ENCODE results near the gene MKKS. TPM values are rescaled to one million over a fixed set of nuclear protein-coding genes. Genes with fewer than 3 reads are reported as not detected.

MKKS gene
- total and polyA plus RNA-seq, 2 donors (not counting 1 experiment from before 2014, with no cell fraction given), result 6.0 to 12.6 TPM

DNA sequence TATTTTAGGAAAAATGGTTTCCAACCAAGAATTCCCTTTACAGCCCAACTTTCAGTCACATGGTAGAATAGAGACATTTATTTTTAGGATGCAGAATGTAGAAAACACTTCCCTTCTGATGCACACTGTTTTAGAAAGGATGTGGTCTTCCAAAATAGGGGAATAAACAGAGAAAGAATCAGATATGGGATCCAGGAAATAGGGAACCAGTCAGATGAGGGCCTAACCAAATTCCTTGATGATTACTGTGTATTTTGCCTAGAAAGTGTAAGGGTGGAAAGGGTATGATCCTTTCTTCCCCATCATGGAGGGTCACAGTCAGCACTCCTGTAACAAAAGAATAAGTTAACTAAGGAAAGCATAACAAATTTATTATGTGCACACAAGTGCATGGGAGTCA is 28.5 kb upstream of the MKKS start:
- no peaks in the 10 kb centered on the region for H3K4me1 ChIP-seq (ENCODE audit: control insufficient read depth in 2 of 2, insufficient read depth in 2 of 2, low read length in 2 of 2)
- no peak overlapping the region for H3K27ac ChIP-seq (ENCODE audit: low read length in 2 of 2)
- DNase-seq (no peak), ATAC-seq (ENCODE audit: low read depth) (no peak)
- H3K27me3 ChIP-seq (replicated peaks in 1 of 4; ENCODE audit: control extremely low read depth in 1 of 4, control insufficient read depth in 3 of 4, insufficient read depth in 4 of 4, low read length in 3 of 4), result no peaks in the 10 kb centered on the region
- H3K4me1 Mint-ChIP-seq, result no peaks in the 10 kb centered on the region
- H3K4me3 ChIP-seq (ENCODE audit: control extremely low read depth in 1 of 5, extremely low read depth in 1 of 5, insufficient read depth in 1 of 5, low read depth in 2 of 5, low read length in 4 of 5), result no peak overlapping the region
- CTCF ChIA-PET, result no interaction called here
- H3K4me2 ChIP-seq (replicated peaks; ENCODE audit: low read depth, low read length, poor library complexity, severe bottlenecking), result no peak overlapping the region
- TF ChIP-seq, protein P1, sequence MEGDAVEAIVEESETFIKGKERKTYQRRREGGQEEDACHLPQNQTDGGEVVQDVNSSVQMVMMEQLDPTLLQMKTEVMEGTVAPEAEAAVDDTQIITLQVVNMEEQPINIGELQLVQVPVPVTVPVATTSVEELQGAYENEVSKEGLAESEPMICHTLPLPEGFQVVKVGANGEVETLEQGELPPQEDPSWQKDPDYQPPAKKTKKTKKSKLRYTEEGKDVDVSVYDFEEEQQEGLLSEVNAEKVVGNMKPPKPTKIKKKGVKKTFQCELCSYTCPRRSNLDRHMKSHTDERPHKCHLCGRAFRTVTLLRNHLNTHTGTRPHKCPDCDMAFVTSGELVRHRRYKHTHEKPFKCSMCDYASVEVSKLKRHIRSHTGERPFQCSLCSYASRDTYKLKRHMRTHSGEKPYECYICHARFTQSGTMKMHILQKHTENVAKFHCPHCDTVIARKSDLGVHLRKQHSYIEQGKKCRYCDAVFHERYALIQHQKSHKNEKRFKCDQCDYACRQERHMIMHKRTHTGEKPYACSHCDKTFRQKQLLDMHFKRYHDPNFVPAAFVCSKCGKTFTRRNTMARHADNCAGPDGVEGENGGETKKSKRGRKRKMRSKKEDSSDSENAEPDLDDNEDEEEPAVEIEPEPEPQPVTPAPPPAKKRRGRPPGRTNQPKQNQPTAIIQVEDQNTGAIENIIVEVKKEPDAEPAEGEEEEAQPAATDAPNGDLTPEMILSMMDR (IDR thresholded peaks at IDR 0.05), result no peak
- no peak for TF ChIP-seq EZH2 (IDR thresholded peaks at IDR 0.05; ENCODE audit: borderline replicate concordance, insufficient read depth, low read depth, low read length, poor library complexity, severe bottlenecking)
- no peaks in the 10 kb centered on the region for H3K27me3 Mint-ChIP-seq
- intact Hi-C loops (cut with micrococcal nuclease), result no loop called here
- H3K36me3 ChIP-seq (replicated peaks in 1 of 2; ENCODE audit: control extremely low read depth in 1 of 2, control insufficient read depth in 1 of 2, extremely low read depth in 1 of 2, insufficient read depth in 2 of 2, low read length in 1 of 2), result no peaks in the 10 kb centered on the region
- POLR2A ChIA-PET, result no interaction called here
- H3K9ac ChIP-seq (ENCODE audit: low read length), result no peak overlapping the region
- peaks cover 26% of the 10 kb centered on the region for H3K79me2 ChIP-seq (ENCODE audit: control insufficient read depth, insufficient read depth, low read length)
- H4K20me1 ChIP-seq (ENCODE audit: control insufficient read depth, insufficient read depth, low read length, poor library complexity, severe bottlenecking), result peaks cover 7% of the 10 kb centered on the region
- H3K27ac Mint-ChIP-seq, result no peak overlapping the region
- peaks cover 0 to 3% (median 2%) of the 10 kb centered on the region in 3 donors for H3K9me3 ChIP-seq (ENCODE audit: control extremely low read depth in 1 of 3, control insufficient read depth in 2 of 3, insufficient read depth in 1 of 3, low read length in 2 of 3)
- no peaks in the 10 kb centered on the region for H3K9me3 Mint-ChIP-seq (ENCODE audit: insufficient read depth)
- no peak overlapping the region for H3K4me3 Mint-ChIP-seq
- no peak overlapping the region for H2AFZ ChIP-seq (ENCODE audit: insufficient read depth, low read depth, low read length, poor library complexity, severe bottlenecking)

DNA sequence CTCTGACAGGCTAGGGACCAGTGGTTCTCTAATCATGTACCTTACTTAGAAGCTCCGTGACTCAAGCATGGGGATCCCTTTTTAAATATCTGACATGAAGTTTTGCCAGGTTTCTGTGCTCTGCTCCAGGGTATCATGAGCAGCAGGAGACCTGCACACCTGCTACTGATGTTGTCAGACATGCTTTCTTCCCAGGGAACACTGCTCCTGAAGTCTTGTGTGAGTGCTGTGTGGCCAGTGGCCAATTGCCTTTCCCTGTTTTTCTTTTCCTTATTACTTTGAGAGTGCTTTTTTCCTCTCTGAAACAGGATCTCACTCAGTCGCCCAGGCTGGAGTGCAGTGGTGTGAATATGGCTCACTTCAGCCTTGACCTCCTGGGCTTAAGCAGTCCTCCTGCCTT is 27.5 kb upstream of the MKKS start:
- TF ChIP-seq, protein P1 (IDR thresholded peaks at IDR 0.05), result no peak
- no peak for TF ChIP-seq EZH2 (IDR thresholded peaks at IDR 0.05; ENCODE audit: borderline replicate concordance, insufficient read depth, low read depth, low read length, poor library complexity, severe bottlenecking)
- H3K9me3 ChIP-seq (ENCODE audit: control extremely low read depth in 1 of 3, control insufficient read depth in 2 of 3, insufficient read depth in 1 of 3, low read length in 2 of 3), result peaks cover 0 to 6% (median 2%) of the 10 kb centered on the region in 3 donors
- no peaks in the 10 kb centered on the region for H3K4me1 ChIP-seq (ENCODE audit: control insufficient read depth in 2 of 2, insufficient read depth in 2 of 2, low read length in 2 of 2)
- no peak for ATAC-seq (ENCODE audit: low read depth)
- 100% methylated on average over 1 of the region's 2 CpGs for WGBS (ENCODE audit: insufficient coverage)
- H3K27me3 ChIP-seq (replicated peaks in 1 of 4; ENCODE audit: control extremely low read depth in 1 of 4, control insufficient read depth in 3 of 4, insufficient read depth in 4 of 4, low read length in 3 of 4), result no peaks in the 10 kb centered on the region
- CTCF ChIA-PET, result interaction anchor here (0.5 to 0.6 kb wide), 2 partner anchors 10 to 85 kb away, joined by 3 read pairs; no protein-coding TSS in a partner anchor
- intact Hi-C loops (cut with micrococcal nuclease), result no loop called here
- DNase-seq, result no peak
- H3K27ac Mint-ChIP-seq, result no peak overlapping the region
- no peaks in the 10 kb centered on the region for H3K36me3 ChIP-seq (replicated peaks in 1 of 2; ENCODE audit: control extremely low read depth in 1 of 2, control insufficient read depth in 1 of 2, extremely low read depth in 1 of 2, insufficient read depth in 2 of 2, low read length in 1 of 2)
- no peak overlapping the region for H3K9ac ChIP-seq (ENCODE audit: low read length)
- H3K4me3 Mint-ChIP-seq, result no peak overlapping the region
- H2AFZ ChIP-seq (ENCODE audit: insufficient read depth, low read depth, low read length, poor library complexity, severe bottlenecking), result no peak overlapping the region
- no peak overlapping the region for H3K4me2 ChIP-seq (replicated peaks; ENCODE audit: low read depth, low read length, poor library complexity, severe bottlenecking)
- no peak overlapping the region for H3K27ac ChIP-seq (ENCODE audit: low read length in 2 of 2)
- H3K9me3 Mint-ChIP-seq (ENCODE audit: insufficient read depth), result peaks cover 2% of the 10 kb centered on the region
- H3K79me2 ChIP-seq (ENCODE audit: control insufficient read depth, insufficient read depth, low read length), result peaks cover 31% of the 10 kb centered on the region
- POLR2A ChIA-PET, result no interaction called here
- no peaks in the 10 kb centered on the region for H3K4me1 Mint-ChIP-seq
- H4K20me1 ChIP-seq (ENCODE audit: control insufficient read depth, insufficient read depth, low read length, poor library complexity, severe bottlenecking), result peaks cover 7% of the 10 kb centered on the region
- H3K27me3 Mint-ChIP-seq, result no peaks in the 10 kb centered on the region
- H3K4me3 ChIP-seq (ENCODE audit: control extremely low read depth in 1 of 5, extremely low read depth in 1 of 5, insufficient read depth in 1 of 5, low read depth in 2 of 5, low read length in 4 of 5), result no peak overlapping the region
